ENCODE results near the gene OPCML.

Gene OPCML

DNA sequence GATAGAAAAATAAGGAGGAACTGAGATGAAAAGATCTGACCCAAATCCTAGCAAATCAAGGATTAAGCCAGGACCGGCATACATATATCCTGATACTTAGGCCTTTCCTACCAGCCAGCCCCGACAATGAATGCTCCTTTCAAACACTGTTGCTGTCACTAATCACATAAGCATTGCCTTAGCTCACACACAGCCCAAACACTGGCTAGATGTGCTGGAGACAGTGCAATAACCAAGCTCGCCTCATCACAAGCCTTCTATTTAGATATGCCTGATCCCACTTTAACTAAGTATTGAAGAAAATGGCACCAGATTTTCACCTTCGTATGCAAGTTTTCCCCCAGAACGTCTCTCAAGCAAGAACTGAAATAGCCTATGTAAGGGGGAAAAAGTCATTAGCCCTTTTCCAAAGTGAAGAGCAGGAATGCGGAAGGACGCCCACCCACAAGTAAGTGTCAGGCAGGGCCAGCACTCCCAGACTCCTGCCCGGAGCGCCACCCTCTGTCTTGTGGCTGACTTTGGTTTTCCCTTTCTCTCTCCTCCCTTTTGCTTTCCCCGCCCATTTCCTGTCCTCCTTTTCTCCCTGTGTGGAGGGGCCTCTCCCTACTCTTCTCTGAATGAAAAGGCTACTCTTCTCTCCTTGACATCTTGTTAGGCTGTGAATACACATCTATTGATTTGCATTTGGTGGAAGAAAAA, 8.9 kb upstream of the OPCML start:
- H3K4me3 ChIP-seq (ENCODE audit: low read depth, low read length) = no peak overlapping the region

DNA sequence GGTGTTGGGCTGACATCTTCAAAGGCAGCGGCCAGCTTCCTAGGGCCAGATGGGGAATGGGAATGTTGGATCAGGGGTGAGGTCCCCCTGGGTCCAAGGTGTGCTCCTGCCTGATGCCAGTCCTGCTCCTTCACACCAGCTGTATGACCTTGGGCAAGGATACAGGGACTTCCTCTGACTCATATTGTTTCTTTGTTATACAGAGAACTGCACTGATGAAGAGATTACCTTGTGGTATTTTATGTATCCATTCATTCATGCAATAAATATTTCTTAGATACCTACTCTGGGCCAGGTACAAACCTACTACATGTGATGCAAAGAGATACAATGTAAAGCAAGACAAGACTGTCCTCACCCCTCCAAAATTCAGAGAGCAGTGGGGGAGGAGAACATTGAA, 3.9 kb upstream of the OPCML start:
- H3K4me3 ChIP-seq (ENCODE audit: low read depth, low read length) = no peak overlapping the region

DNA sequence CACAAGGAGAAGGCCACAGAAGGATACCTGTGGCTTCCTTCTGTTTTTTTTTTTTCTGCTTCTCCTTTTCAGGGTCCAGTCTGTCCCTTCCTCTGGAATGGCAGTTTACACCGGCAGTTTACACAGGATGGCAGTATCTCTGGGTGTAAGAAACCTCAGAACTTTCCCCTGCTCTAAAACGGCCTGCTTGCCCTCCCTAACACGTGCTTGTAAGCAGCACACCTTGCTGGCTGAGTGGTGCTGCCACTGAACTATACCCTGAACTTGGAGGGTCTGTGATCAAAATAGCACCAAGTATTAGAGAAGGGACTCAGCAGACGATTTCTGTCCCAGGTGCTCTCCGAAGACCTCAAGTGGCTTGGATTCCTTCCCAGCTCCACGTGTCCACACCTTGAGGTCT, 904 bp upstream of the OPCML start:
- no peak overlapping the region for H3K4me3 ChIP-seq (ENCODE audit: low read depth, low read length)

DNA sequence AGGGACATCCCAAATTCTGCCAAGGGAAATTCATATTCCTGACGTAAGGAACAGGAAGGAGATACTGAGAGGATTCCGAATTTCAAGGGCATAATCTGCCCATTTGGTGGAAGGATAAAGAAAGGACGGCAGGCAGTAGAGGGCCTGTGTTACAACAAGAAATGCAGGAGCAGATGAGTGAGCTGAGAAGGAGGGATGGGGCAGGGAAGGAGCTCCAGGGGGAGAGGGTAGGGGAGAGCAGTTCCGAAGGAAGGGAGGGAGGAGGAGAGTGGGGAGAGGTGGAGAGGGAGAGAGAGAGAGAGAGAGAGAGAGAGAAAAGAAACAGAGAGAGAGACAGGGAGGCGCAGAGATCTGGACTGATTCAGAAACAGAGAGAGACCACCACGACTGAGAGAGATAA, 843 bp downstream of the OPCML start:
- H3K4me3 ChIP-seq (ENCODE audit: low read depth, low read length) = peak overlapping the region; percentile 81

DNA sequence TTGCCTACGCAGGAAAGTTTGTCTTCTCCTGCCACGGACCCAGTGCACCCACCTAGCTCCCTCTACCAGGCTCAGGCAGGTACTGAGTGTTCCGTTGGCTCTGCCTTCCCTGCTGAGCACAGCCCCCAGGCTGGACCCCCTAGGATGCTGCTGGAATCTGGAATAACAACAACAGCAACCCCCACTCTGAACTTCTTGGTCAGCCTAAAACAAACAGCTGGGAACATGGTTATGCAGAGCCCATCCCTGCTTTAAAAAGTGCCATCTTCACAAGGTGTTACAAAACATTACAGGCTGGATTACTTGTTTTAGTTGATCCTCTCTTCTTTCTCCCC, 1.8 kb downstream of the OPCML start:
- peak overlapping the region; percentile 21 for H3K4me3 ChIP-seq (ENCODE audit: low read depth, low read length)

DNA sequence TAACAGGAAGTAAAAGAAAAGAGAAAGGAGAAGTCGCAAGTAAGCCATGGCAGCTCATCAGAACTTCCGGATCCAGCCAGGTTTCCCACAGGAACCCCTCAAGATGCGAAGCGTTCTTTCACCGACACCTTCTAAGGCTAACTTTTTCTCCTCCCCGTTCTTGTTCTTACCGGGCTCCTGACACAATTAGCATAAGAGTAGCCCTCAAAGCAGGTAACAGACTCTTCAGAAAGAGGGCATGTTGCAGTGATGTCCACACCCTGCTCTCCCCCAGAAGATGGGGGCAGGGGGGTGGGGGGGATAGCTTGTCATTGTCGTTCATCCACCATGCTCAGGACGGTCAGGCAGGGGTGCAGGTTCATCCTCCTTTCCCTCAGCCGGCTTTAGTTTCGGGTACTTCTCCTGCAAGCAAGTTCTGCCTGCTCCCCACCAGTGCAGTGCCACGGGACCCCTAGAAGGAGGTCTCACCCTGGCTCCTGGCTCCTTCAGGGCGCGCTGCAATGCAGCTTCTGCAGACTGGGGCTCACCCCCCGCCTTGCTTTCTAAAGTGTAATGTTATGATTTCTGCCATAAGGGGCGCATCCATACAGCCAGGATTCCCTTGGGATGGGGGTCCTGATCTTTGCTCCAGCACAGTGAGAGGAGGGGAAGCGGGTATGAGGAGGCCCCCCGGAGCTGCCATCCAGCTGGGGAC, 2.3 kb downstream of the OPCML start:
- no peak overlapping the region for H3K4me3 ChIP-seq (ENCODE audit: low read depth, low read length)

DNA sequence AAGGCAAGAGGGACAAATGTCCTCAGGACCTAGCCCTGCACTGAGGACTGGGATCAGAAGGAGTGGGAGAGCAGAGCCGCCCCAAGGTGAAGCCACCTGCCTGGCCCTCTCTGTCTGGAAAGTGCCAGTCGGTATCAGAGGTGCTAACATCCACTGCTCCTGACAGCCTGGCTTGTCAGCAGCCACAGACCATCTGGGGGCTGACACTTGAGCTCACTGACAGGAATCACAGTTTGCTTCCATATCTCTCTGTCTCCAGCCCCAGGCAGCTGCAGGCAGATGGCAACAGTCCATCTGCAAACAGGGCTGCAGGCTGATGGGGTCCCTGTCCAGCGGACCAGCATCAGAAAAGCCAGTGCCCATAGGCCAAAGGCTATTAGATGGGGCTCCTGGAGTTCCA, 5.5 kb downstream of the OPCML start:
- no peak overlapping the region for H3K4me3 ChIP-seq (ENCODE audit: low read depth, low read length)

DNA sequence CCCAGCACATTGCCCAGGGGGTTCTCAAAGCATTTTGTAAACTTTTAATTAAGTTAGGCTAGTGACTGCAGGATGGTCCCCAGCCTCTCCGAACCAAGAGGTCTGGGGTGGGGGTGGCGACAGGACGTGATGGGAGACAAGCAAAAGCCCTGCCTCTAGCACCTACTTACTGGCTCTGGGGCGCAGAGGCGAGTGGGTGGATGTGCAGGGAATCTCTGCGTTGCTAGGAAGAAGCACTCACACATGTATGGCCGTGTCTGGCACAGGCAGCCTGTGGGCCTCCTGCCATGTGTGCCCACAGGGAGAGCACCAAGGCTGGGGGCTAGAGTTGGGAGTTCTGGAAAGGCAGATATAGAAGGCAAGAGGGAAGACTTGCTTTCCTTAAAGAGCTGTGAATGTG, 6.3 kb downstream of the OPCML start:
- no peak overlapping the region for H3K4me3 ChIP-seq (ENCODE audit: low read depth, low read length)

DNA sequence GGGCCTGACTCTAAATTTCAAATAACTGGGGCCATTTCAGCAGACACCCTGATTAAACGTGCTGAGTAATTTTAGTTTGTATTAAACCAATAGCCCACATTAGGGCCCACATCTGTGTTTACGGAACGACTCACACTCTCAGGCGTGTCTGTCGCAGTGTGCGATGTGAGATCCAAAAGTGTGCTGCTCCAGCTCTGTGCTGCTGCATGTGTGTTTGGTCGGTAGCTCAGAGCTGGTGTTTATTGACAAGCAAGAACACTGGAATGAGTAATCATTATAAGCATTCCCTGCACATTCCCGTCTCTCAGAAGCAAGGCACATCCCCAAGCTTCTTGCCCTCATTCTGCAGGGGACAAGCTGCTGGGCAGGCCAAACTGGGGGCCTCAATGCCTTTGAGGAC, 7.8 kb downstream of the OPCML start:
- no peak overlapping the region for H3K4me3 ChIP-seq (ENCODE audit: low read depth, low read length)

DNA sequence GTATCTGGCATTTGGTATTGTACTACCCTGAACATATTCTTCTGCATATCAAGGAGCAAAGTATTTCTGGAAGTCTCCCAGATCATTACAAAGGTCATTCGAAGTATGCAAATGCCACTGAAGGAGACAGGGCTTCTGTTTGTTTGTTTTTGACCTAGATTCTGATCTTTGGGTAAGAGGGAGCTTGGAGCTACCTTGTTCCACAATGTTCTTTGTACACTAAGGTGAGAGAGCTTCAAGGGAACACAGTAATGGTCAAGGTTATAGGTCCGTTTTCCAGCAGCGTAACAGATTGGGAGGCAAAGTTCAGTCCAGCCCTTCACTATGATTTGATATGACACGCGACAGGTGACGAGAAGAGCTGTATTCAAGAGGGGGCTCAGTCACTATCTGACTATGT, 10.0 kb downstream of the OPCML start:
- no peak overlapping the region for H3K4me3 ChIP-seq (ENCODE audit: low read depth, low read length)

DNA sequence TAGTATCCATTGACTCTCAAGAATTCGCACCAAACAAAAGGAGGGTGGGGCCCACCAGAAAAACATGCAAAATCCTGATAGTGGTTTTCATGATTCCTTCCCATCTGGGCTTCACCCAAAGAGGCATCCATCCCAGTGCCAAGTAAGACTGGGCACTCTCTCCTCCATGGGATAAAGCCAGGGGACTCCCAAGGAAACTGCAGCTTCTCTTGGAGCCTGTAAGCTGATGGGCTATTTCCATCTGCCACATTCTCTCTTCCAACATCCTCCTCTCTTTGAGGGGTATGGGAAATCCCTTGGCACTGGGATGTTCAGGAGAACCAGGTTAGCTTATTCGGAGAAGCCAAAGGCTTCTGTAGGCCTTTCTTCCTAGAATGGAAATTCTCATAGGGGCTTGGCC, 10.8 kb downstream of the OPCML start:
- H3K4me3 ChIP-seq (ENCODE audit: low read depth, low read length) = no peak overlapping the region

DNA sequence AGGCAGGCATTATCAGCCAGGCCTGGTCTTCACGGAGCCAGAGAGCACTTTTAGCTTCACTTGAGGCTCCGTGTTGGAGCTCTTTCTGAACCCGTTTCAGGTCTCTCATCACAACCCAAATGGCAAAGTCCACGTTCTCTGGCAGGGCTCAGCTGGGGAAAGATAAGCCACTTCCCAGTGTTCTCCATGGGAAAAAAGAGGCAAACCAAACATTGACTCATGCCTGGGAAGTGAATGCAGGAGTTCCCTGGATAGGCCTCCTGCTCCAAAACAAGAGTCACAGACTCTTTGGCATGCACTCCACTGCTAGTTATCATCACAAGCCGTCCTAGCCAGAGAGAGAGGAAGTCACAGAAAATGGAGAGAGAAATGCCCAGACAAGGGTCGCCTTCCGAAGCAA, 11.6 kb downstream of the OPCML start:
- H3K4me3 ChIP-seq (ENCODE audit: low read depth, low read length) = no peak overlapping the region

DNA sequence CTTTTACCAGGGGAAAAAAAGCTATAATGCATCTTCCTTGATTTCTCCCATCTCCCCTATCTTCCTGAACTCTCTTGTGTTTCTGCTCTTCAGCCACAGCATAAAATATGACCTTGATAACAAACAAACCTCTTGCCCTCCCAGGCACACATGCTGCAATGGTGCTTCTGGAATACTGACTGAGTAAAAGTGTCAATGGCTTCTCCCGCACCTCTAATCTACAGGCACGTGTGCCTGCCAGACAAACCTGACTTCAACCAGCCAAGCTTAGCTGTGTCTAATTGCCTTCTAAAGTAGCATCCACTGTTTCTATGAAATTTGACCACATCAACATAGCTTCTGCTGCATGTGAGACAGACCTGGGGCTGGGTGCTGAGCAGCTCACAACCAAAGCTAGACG, 12.7 kb downstream of the OPCML start:
- no peak overlapping the region for H3K4me3 ChIP-seq (ENCODE audit: low read depth, low read length)

DNA sequence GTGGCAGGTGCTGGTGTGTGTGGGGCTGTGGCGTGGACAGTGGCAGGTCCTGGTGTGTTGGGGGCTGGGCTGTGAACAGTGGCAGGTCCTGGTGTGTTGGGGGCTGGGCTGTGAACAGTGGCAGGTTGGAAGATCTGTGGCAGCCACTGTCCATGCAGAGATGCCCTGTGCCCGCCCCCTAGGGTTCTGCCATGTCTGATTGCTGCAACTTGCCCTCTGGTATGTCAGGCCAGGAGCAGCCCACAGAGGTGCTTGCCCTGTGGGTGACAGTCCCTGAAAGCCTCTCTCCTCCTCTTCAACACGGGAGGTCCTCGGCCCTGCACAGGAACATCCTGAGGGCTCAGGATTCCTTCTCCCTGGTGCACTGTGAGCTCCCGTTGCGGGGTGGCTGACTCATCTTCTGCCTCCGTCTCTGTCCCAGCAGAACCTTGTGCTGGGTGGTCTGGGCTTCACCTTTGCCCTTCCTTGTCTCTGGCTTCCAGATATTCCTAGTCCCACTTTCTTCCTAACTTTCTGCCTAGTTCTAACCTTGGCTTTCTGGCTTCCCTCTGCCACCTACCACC, 13.5 kb downstream of the OPCML start:
- no peak overlapping the region for H3K4me3 ChIP-seq (ENCODE audit: low read depth, low read length)

DNA sequence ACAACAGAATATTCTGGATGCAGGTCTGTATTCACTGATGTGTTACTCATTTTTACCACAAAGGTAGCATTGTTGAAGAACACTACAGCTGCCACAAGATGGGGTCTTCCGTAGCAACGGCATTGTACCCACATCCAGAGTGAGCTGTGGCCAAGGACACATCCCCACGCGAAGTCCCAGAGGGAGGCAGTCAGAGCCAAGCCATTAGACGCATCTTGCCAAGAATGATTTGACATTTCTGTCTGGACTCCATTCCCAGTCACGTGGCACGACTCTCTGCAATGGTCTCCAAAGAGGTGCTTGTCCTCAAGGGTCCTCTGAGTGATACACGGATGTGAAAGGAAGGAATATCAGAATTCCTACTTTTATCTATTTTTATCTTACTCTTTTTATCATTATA, 15.5 kb downstream of the OPCML start:
- no peak overlapping the region for H3K4me3 ChIP-seq (ENCODE audit: low read depth, low read length)

DNA sequence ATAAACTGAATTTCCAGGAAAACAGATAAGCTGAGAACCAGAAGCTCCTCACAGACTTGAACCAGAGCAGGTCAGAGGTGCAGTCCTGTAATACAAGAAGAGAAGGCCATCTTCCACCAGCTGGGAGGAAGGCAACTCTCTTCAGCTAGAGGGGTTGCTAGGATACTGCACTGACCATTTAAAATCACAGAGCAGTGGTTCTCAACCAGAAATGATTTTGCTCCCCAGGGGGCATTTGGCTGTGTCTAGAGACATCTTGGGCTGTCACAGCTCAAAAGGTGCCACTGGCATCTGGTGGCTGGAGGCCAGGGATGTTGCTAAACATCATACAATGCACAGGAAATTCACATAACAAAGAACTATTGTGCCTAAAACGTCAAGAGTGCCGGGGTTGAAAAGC, 17.2 kb downstream of the OPCML start:
- no peak overlapping the region for H3K4me3 ChIP-seq (ENCODE audit: low read depth, low read length)

DNA sequence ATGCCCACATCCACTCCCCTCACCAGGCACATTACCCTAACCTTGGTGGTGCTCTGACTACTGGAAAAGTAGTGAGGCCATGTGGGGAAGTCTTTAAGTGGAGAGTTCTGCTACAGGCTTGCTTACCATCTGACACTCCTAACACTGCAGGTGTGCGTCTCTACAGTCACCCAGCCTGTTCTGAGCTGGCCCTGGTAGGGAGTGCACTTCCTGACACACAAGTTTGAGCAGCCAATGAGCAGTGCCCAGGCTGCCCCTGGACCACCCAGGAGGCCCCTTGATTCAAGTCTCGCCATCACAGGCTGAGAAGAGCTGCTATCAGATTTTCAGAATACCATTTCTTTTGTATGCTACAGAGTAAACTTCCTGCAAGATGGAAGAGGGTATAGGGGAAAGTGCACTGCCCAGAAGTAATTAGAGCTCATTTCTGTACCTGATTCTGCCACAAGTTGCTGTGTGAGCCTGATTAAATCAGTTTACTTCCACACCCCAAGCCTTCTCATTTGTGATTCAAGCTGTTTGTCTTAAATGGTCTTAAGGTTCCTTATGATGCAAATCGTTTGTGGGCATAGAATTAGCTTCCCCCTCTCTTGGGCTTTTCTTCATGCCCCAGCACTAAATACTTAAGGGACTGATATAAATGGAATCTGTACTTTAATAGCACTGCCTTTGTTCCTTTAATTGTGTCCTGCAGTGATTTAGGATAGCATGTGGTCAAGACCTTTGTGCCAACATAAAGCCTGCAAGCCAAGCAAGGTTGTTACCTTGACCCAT, 22.2 kb downstream of the OPCML start:
- no peak overlapping the region for H3K4me3 ChIP-seq (ENCODE audit: low read depth, low read length)

DNA sequence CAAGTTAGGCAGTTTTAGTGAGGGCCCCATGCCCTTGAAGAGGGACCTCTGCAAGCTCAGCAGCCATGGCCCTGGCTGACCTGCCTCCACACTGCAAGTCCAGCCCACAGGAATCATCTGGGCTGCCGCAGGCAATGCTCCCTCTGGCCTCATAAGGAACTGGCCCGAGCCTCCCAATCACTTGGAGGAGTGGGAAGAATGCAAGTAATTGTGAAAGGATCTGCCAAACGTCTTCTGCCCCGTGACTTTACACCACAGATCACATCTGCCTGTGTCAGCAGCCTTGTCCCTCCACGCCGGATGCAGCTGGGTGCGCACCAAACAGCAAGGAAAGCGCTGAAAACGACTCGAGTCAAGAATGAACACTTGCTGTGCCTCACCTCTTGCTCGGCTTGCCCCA, 23.8 kb downstream of the OPCML start:
- no peak overlapping the region for H3K4me3 ChIP-seq (ENCODE audit: low read depth, low read length)

DNA sequence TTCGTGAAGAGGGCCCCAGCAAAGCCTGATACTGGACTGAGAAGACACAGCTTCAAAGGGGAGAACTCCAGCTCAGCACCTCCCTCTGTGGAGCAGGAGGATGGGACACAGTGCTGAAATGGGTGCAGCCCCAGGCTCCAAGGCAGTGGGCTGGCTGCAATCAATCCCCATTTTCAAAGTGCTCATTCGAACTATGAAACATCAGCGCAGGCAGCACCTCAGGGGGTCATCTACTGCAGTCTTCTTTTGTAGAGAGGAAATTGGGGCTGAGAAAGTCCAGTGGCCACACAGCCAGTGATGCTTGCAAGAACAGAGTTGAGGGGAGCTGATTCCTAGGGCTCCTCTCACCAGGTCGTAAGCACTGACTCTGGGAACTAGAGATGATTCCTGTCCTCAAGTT, 25.1 kb downstream of the OPCML start:
- H3K4me3 ChIP-seq (ENCODE audit: low read depth, low read length) = no peak overlapping the region

DNA sequence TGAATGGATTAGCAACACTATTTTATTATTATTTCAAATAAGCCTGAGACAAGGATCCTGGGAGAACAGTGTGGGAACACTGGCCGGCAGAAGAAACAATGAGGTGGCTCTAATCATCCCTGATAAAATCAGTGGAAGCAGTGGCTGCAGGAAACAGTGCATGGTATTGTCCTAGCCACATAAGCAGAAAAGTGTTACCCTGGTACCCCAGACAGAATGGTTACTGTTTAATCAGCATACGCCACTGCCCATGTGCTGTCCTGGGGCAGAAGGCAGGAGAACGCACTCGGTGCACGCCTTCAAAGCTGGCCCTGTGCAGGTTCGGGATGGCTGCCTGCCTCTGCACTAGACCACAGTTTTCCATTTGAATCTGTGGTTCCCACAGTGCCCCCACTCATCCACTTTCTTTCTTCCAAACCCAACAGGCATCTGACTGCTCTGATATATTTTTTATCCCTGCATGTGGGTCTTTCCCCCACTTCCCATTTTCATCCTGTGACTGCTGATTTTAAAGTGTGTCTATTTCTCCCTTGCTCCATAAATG, 25.7 kb downstream of the OPCML start:
- H3K4me3 ChIP-seq (ENCODE audit: low read depth, low read length) = no peak overlapping the region

DNA sequence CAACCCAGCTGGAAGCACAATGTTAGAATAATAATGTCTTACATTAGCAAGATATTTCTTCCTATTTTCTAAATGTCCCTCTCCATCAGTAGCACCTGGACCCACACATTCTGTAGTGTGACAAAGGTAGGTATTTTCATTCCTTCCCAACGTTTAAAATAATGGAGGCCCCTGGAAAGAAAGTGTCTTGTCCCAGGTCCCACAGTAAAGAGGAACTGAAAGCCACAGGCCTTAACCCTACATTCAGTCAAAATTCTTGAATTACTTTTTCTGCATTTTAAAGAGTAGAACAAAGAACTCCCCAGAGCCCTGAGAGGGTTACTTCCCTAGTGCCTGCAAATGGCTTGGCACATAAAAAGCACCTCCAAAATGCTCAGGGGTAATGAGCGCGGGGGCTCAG, 26.3 kb downstream of the OPCML start:
- no peak overlapping the region for H3K4me3 ChIP-seq (ENCODE audit: low read depth, low read length)

DNA sequence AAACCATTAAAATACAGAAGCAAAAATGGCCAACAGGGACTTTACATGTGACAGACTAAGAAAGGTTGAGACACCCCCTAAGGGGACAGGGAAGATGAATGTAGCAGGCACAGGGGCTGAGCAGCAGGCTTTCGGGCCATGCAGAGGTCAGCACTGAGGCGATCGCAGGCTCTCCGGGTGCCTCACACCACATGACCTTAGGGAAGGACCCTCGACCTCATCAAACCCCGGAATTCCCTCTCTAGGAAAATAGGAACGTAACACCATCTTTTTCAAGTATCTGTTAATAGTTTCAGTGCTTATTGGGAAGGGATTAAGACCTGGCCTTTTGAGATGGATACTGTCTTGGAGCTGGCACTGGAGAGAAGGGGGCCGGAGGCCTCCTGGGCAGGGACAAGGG, 27.4 kb downstream of the OPCML start:
- no peak overlapping the region for H3K4me3 ChIP-seq (ENCODE audit: low read depth, low read length)

All from iPS-11a (cell line).